GM18861 (cell line): ENCODE data around the gene SEMA5A.

ENCODE experiments used
- ATAC-seq: cut with Tn5 transposase; IDR thresholded peaks from one replicate; pipeline ENCODE4 v1.9.1; 2021; ENCODE audit not compliant: unreplicated experiment

SEMA5A gene

DNA sequence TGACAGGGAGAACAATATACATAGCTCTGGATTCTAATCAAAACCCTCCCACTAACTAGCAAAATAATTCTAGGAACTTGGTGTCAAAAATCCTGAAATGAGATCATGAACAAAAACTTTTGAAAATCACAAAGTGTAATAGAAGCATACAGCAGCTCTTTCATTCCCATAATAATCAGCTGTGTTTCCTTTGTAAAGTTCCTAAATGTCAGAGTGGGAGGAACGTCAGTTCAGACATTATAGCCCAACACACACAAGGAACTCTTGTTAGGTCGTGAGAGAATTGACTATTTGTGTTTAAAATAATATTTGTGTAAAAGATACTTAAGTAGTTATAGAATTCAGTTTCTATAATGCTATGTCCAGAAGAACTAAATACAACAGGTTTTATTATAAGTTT, 312.8 kb downstream of the SEMA5A start:
- no peak for ATAC-seq

GRCh38 chr5:9231842-9232241, 314.0 kb downstream of the SEMA5A start:
- no peak for ATAC-seq

DNA sequence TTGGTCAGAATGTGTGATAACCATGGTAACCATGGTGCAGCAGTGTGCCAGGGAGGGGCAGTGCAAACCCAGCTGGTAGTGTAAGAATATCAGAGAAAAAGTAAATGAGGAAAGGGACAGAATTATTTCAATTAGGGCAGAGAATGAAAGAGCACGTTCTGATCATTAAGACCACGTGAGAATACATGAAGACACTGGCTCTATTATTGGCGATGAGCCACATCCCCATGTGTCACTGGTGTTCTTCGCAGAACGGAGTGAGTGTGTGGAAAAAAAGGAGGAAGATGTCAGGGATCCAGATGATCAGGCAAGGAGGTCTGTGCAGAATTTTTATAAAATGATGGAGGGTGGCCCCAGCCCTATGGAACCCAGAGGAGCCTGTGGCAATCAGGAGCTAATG, 315.5 kb downstream of the SEMA5A start:
- no peak for ATAC-seq

GRCh38 chr5:9226016-9226536, 319.8 kb downstream of the SEMA5A start:
- ATAC-seq: no peak

DNA sequence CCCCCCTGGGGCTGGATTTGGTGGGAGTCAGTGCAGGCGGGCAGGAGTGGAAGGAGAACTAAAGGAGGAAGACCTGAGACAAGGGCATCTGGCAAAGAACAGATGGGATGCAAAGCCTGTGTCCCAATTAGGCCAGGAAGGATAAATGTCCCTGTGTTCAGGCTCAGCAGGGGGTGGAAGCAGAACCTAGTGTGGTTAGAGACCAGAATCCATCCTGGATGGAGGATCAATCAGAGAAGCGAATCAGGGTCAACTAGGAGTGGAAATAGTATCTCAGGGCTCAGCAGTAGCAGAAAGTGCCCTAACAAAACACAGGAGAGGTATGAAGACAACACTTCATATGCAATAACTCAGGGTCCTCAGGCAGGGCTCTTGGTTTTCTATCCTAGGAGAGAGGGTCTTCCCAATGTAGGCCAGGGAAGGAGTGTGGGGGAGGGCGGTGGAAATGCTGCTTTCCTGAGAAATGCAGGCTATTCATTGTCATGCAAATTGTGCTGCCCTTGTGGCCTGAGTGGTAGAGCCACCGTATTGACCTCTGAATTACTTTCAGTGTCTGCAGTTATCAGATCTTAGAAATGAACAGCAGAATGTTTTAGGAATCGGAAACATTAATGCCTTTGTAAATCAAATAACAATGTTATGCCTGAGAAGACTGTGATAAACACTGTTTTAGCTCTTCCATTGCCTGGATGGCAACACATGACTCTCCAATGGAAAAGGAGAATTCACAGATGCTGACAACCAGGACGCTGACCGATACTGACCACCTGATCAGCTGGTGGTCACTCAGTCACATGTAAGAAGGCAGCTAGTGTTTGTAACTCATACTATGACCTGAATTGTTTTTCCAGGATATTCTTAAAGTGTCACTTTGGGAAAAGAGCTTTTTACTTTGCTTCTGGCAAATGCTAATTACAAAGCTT, 323.6 kb downstream of the SEMA5A start:
- ATAC-seq: no peak

DNA sequence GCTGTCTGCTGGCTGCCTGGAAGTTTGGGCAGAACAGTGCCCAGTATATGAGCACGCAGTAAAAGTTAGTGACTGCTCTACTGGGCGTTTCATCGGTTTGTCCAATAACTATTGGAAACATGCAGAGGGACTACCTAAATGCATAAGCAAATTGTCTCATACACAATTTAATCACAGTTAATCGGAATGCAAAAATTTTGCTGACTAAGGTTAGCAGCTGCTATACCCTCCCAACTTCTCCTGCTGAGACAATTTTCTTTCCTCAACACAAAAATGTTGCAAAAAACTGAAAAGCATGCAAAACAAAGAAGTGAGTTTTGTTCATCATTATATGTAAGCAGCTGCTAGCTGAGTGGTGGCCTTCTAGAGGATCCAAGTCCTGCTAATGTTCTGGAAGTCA, 327.5 kb downstream of the SEMA5A start:
- no peak for ATAC-seq

- no peak for ATAC-seq
These were observed 333.3 kb downstream of the SEMA5A start for GRCh38 chr5:9212605-9213004.

- no peak for ATAC-seq
These were observed 335.9 kb downstream of the SEMA5A start for GRCh38 chr5:9209846-9210492.

DNA sequence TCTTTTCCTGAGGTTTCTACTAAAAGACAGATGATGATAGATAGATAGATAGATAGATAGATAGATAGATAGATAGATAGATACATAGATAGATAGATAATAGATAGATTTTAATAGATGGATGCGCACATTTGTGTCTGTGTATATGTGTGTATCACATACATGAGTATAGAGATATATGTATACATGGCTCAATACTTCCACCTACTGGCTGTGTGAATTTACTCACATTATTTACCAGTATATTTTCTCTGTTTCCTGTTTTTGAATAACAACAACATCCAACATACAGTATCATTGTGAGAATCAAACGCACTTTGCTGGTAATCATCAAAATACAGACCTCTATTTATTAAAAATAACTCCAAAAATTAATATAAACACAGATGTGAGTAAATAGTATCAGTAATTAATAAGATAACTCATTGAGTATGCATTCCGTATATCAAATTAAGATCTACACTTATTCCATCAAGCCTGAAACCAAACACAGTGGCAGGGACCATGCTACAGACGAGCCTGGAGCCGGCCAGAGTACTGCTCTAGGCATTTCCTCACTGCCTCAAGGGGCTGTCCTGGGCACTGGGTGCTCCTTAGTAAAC, 338.0 kb downstream of the SEMA5A start:
- ATAC-seq: peak; percentile 70

GRCh38 chr5:9202636-9203035, 343.2 kb downstream of the SEMA5A start:
- no peak for ATAC-seq

DNA sequence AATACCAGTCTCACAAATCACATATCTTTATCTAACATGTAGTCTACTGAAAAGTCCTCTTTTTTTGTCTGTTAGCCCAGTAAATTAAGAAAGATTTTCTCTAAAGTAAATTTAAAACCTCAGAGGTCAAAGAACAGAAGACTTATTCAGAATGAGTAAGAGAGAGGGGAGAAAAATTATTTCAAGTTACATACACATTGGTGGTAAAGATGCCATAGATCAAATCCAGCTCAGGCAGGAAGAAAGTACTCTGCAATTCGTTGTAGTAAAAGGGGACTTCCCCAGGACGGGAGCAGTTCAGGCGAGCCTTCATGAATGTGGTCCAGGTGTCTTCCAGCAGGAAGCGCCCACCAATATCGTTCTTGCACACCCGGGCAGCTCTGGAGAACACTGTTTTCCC, 344.1 kb downstream of the SEMA5A start:
- no peak for ATAC-seq

- ATAC-seq: no peak
These were observed 344.9 kb downstream of the SEMA5A start for GRCh38 chr5:9201011-9201410.

DNA sequence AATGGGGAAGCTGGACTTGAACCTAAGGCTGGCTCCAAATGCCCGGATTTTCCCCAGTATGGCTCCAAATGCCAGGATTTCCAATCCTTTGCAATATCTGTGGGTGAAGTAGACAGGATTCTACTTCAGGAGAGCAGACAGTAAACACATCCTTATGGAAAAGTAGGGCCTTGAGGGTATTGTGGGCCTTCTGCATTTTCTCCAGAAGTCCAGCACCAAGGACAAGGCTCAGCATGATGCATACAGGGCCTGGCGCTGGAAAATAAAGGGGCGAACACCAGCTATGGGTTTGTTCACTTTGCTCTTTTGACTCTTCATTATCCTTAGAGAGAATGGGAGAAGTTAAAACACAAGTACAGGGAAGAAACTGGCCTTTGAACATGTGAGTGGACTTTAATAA, 347.5 kb downstream of the SEMA5A start:
- no peak for ATAC-seq

DNA sequence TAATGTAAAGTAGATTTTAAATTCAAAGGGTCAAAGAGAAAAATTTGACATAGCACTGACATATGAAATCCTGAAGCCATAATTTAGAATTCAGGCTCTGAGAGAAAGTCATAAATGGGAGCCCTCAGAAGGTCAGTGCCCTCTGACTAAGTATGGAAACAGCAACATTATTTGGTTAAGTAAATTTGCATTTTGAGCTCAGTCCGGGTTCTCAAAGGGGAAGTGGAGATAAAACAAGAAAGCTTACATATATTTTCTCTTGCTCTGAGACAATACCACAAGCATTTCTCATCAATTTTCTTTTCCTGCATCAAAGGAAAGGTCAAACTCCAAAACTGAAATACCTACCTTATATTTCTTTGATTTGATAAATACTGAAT, 348.0 kb downstream of the SEMA5A start:
- ATAC-seq: peak; percentile 97

DNA sequence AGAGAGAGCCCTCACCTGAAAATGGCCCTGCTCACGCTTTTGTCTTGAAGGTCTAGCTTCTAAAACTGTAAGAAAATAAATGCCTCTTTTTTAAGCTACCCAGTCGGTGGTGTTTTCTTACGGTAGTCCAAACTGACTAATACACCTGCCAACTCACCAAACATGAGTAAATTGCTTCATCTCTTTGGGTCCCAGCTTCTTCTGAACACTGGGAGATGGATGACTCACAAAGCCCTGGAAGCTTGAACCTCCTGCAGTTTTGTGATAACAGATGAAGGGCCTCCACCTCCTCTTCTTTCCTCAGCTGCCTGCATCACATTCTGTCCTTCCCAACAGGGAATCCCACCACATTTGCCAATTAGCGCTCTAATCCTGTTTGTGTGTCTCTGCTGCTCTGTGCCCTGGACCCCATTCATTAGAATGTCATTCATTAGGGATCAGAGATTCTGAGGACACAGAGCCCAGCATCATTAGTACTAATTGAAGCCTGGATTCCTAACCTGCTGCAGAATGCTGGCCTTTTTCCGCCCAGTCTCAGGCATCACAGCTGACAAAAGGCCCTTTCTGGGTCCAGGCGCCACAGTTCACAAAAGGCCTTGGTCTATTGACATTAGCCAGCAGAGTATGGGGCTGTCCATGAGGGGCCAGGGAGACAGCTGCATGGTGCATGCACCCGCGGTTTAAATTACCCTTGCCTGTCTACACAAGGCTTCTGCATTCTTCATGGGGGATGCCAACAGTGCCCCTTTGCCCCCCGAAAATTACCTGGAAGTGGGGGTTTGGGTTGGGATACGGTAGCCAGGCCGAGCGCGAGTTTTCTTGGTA, 349.3 kb downstream of the SEMA5A start:
- ATAC-seq: no peak

DNA sequence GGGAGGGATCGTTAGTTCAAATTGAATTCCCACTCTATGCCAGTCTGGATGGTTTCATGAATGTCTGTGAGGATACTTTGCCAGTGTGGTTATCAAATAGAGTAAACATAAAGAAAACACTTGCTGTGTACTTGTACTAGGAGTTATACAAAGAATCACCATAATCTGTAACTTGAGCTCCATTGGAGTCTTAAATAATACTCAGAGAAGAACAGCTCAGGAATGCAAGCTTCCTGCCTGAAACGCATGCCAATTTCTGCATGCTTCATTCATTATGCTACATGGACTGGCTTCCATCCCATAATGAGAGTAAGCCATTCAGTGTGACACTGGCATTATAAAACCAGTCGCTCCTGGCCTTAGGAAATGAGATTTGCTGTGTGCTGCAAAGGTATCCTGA, 351.4 kb downstream of the SEMA5A start:
- no peak for ATAC-seq

DNA sequence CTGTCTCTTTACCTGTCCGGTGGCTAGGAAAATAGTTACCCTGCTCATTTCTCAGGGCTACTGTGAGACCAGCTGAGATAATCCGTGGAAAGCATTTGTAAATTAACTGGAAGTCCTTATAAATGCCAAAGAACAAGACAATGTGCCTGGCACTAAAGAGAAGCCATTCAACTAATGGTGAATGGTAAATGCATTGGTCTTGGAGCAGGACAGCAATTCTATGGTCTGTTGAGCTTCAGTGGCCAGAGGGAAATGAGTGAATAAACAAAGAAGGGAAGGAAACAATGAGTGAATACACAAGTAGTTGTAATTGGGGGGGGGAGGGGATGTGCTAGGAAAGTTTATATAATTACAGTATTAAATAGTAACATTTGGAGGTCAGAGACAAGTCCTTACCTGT, 353.6 kb downstream of the SEMA5A start:
- ATAC-seq: no peak

DNA sequence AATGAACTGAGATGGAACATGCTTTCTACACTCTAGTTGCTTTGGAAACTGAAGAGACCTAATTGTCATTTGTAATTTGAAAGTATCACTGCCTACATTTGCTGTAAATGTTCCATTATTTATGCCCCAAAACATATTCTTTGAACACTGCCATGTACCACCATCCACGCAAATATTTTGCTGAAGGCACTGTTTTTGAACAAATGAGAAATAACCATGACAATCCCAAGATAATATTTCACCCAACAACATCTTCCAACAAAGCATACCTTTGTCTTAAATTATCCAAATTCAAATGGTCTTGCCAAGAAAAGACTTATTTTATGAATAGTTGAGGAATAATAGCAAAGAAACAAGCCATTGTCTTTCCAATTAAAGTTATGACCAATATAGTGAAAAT, 356.2 kb downstream of the SEMA5A start:
- ATAC-seq: no peak

GRCh38 chr5:9188956-9189355, 356.9 kb downstream of the SEMA5A start:
- no peak for ATAC-seq

DNA sequence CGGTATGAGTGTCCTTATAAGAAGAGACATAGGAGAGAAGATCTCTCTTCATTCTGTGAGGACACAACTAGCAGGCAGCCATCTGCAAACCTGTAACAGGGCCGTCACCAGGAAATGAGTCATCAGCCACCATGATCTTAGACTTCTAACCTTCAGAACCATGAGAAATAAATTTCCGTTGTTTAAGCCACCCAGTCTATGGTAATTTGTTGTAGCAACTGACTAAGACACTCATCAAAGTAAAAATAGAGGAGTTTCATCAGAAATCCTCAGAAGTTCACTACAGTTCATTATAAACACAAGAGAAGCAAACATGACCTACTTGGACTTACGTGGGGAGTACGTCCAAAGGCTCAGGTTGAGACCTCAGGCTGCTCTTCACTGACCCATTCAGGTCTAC, 357.7 kb downstream of the SEMA5A start:
- ATAC-seq: no peak

GRCh38 chr5:9187614-9188013, 358.3 kb downstream of the SEMA5A start:
- no peak for ATAC-seq
